ENCODE measurements around the gene TENT4A. TPM values are rescaled to one million over a fixed set of nuclear protein-coding genes. Genes with fewer than 3 reads are reported as not detected.
A peak's percentile ranks its signal among the peaks of the same experiment; 100 is the strongest.

Gene TENT4A
- total and polyA plus RNA-seq, 7 experiments from 2014 or later: 1.6 to 61.4 (median 50.7) TPM

- H3K4me1 Mint-ChIP-seq: peaks cover 73 to 98% (median 94%) of the 10 kb centered on the region in 7 donors
- POLR2A ChIA-PET: interaction anchor here (1.6 to 2.5 kb wide), 3 partner anchors 15 to 98 kb away, joined by 4 to 7 read pairs (median 5); partner anchors contain the start of genes NSUN2 and SRD5A1
- Histone ChIP-seq H3K4me3 (ENCODE audit: low read length) (no peak overlapping the region), H3K27me3 (ENCODE audit: control insufficient read depth in 2 of 2, insufficient read depth in 2 of 2, low read length in 2 of 2) (no peaks in the 10 kb centered on the region), H3K27ac (ENCODE audit: low read depth, low read length) (no peak overlapping the region), H3K36me3 (ENCODE audit: control insufficient read depth in 2 of 3, insufficient read depth in 3 of 3, low read length in 3 of 3) (peaks cover 0 to 13% (median 0%) of the 10 kb centered on the region in 3 experiments), H3K9me3 (ENCODE audit: control insufficient read depth in 2 of 3, low read length in 3 of 3) (no peaks in the 10 kb centered on the region), H3K4me1 (ENCODE audit: control insufficient read depth in 2 of 2, insufficient read depth in 2 of 2, low read length in 2 of 2) (peaks cover 22 to 61% of the 10 kb centered on the region in 2 donors)
- intact Hi-C loops (cut with micrococcal nuclease): no loop called here
- no peak for DNase-seq
- H3K36me3 Mint-ChIP-seq: peaks cover 0 to 26% (median 0%) of the 10 kb centered on the region in 5 donors
- peak overlapping the region in 4 of 10 donors; percentile 12 to 83 (median 54) for H3K4me3 Mint-ChIP-seq
- H3K27ac Mint-ChIP-seq: peak overlapping the region in 4 of 9 donors; percentile 34 to 88 (median 61)
- CTCF ChIA-PET: interaction anchor here (1.2 to 1.5 kb wide), 3 partner anchors 12 to 90 kb away, joined by 3 to 5 read pairs (median 5); no protein-coding TSS in a partner anchor
- peaks cover 0 to 2% (median 0%) of the 10 kb centered on the region in 11 donors for H3K9me3 Mint-ChIP-seq
- no peak for ATAC-seq
- no peaks in the 10 kb centered on the region for H3K27me3 Mint-ChIP-seq
Measured at GRCh38 chr5:6730407-6730806, 17.2 kb downstream of the TENT4A start.

GRCh38 chr5:6730807-6731206 lies 17.6 kb downstream of the TENT4A start:
- H3K36me3 ChIP-seq (ENCODE audit: control insufficient read depth in 2 of 3, insufficient read depth in 3 of 3, low read length in 3 of 3): peaks cover 0 to 12% (median 0%) of the 10 kb centered on the region in 3 experiments
- intact Hi-C loops (cut with micrococcal nuclease): no loop called here
- no peak for DNase-seq
- H3K36me3 Mint-ChIP-seq: peaks cover 0 to 25% (median 0%) of the 10 kb centered on the region in 5 donors
- H3K4me3 Mint-ChIP-seq: no peak overlapping the region
- no peak overlapping the region for H3K27ac ChIP-seq (ENCODE audit: low read depth, low read length)
- no peaks in the 10 kb centered on the region for H3K27me3 ChIP-seq (ENCODE audit: control insufficient read depth in 2 of 2, insufficient read depth in 2 of 2, low read length in 2 of 2)
- no peak overlapping the region for H3K4me3 ChIP-seq (ENCODE audit: low read length)
- H3K27me3 Mint-ChIP-seq: no peaks in the 10 kb centered on the region
- CTCF ChIA-PET: interaction anchor here (1.2 to 1.5 kb wide), 3 partner anchors 12 to 91 kb away, joined by 3 to 5 read pairs (median 5); no protein-coding TSS in a partner anchor
- POLR2A ChIA-PET: interaction anchor here (1.6 to 2.5 kb wide), 3 partner anchors 15 to 98 kb away, joined by 4 to 7 read pairs (median 5); partner anchors contain the start of genes NSUN2 and SRD5A1
- H3K9me3 ChIP-seq (ENCODE audit: control insufficient read depth in 2 of 3, low read length in 3 of 3): no peaks in the 10 kb centered on the region
- H3K4me1 Mint-ChIP-seq: peaks cover 71 to 97% (median 92%) of the 10 kb centered on the region in 7 donors
- H3K9me3 Mint-ChIP-seq: peaks cover 0 to 2% (median 0%) of the 10 kb centered on the region in 11 donors
- H3K4me1 ChIP-seq (ENCODE audit: control insufficient read depth in 2 of 2, insufficient read depth in 2 of 2, low read length in 2 of 2): peaks cover 22 to 60% of the 10 kb centered on the region in 2 donors
- H3K27ac Mint-ChIP-seq: peak overlapping the region in 6 of 9 donors; percentile 8 to 68 (median 58)
- no peak for ATAC-seq

- Mint-ChIP-seq H3K4me1 (peaks cover 62 to 96% (median 83%) of the 10 kb centered on the region in 7 donors), H3K36me3 (peaks cover 0 to 22% (median 0%) of the 10 kb centered on the region in 5 donors), H3K27me3 (no peaks in the 10 kb centered on the region), H3K4me3 (no peak overlapping the region), H3K9me3 (peaks cover 0 to 2% (median 0%) of the 10 kb centered on the region in 11 donors), H3K27ac (peak overlapping the region in 8 of 9 donors; percentile 17 to 89 (median 68))
- Histone ChIP-seq H3K27me3 (ENCODE audit: control insufficient read depth in 2 of 2, insufficient read depth in 2 of 2, low read length in 2 of 2) (no peaks in the 10 kb centered on the region), H3K36me3 (ENCODE audit: control insufficient read depth in 2 of 3, insufficient read depth in 3 of 3, low read length in 3 of 3) (peaks cover 0 to 4% (median 0%) of the 10 kb centered on the region in 3 experiments), H3K4me1 (ENCODE audit: control insufficient read depth in 2 of 2, insufficient read depth in 2 of 2, low read length in 2 of 2) (peaks cover 22 to 52% of the 10 kb centered on the region in 2 donors), H3K4me3 (ENCODE audit: low read length) (no peak overlapping the region), H3K27ac (ENCODE audit: low read depth, low read length) (no peak overlapping the region), H3K9me3 (ENCODE audit: control insufficient read depth in 2 of 3, low read length in 3 of 3) (no peaks in the 10 kb centered on the region)
- ChIA-PET CTCF (no interaction called here), POLR2A (interaction anchor here (2.5 kb wide), 1 partner anchor 16 kb away, joined by 7 read pairs; no protein-coding TSS in a partner anchor)
- intact Hi-C loops (cut with micrococcal nuclease): no loop called here
- DNase-seq: no peak
- no peak for ATAC-seq
Measured at GRCh38 chr5:6731465-6732237, 18.4 kb downstream of the TENT4A start.

GRCh38 chr5:6732634-6733410 lies 19.6 kb downstream of the TENT4A start:
- Mint-ChIP-seq H3K4me1 (peaks cover 53 to 93% (median 76%) of the 10 kb centered on the region in 7 donors), H3K27me3 (no peaks in the 10 kb centered on the region), H3K4me3 (no peak overlapping the region), H3K36me3 (peaks cover 0 to 21% (median 0%) of the 10 kb centered on the region in 5 donors), H3K27ac (peak overlapping the region in 8 of 9 donors; percentile 17 to 80 (median 59)), H3K9me3 (no peaks in the 10 kb centered on the region)
- ATAC-seq (no peak), DNase-seq (no peak)
- Histone ChIP-seq H3K4me1 (ENCODE audit: control insufficient read depth in 2 of 2, insufficient read depth in 2 of 2, low read length in 2 of 2) (peaks cover 22 to 40% of the 10 kb centered on the region in 2 donors), H3K9me3 (ENCODE audit: control insufficient read depth in 2 of 3, low read length in 3 of 3) (no peaks in the 10 kb centered on the region), H3K27me3 (ENCODE audit: control insufficient read depth in 2 of 2, insufficient read depth in 2 of 2, low read length in 2 of 2) (no peaks in the 10 kb centered on the region), H3K27ac (ENCODE audit: low read depth, low read length) (no peak overlapping the region), H3K36me3 (ENCODE audit: control insufficient read depth in 2 of 3, insufficient read depth in 3 of 3, low read length in 3 of 3) (peaks cover 0 to 14% (median under 1%) of the 10 kb centered on the region in 3 experiments), H3K4me3 (ENCODE audit: low read length) (no peak overlapping the region)
- intact Hi-C loops (cut with micrococcal nuclease): no loop called here
- POLR2A ChIA-PET: interaction anchor here (0.9 to 1.1 kb wide), 2 partner anchors 11 to 17 kb away, joined by 3 to 5 read pairs; no protein-coding TSS in a partner anchor
- CTCF ChIA-PET: interaction anchor here (0.5 kb wide), 1 partner anchor 141 kb away, joined by 3 read pairs; no protein-coding TSS in a partner anchor

- Histone ChIP-seq H3K9me3 (ENCODE audit: control insufficient read depth in 2 of 3, low read length in 3 of 3) (no peaks in the 10 kb centered on the region), H3K27ac (ENCODE audit: low read depth, low read length) (no peak overlapping the region), H3K36me3 (ENCODE audit: control insufficient read depth in 2 of 3, insufficient read depth in 3 of 3, low read length in 3 of 3) (peaks cover 0 to 22% (median 4%) of the 10 kb centered on the region in 3 experiments), H3K27me3 (ENCODE audit: control insufficient read depth in 2 of 2, insufficient read depth in 2 of 2, low read length in 2 of 2) (no peaks in the 10 kb centered on the region), H3K4me1 (ENCODE audit: control insufficient read depth in 2 of 2, insufficient read depth in 2 of 2, low read length in 2 of 2) (peaks cover 17 to 32% of the 10 kb centered on the region in 2 donors), H3K4me3 (ENCODE audit: low read length) (no peak overlapping the region)
- peaks cover 46 to 85% (median 72%) of the 10 kb centered on the region in 7 donors for H3K4me1 Mint-ChIP-seq
- peak overlapping the region in 8 of 9 donors; percentile 2 to 80 (median 50) for H3K27ac Mint-ChIP-seq
- CTCF ChIA-PET: no interaction called here
- DNase-seq (no peak), ATAC-seq (no peak)
- no peaks in the 10 kb centered on the region for H3K9me3 Mint-ChIP-seq
- intact Hi-C loops (cut with micrococcal nuclease): no loop called here
- H3K27me3 Mint-ChIP-seq: no peaks in the 10 kb centered on the region
- POLR2A ChIA-PET: interaction anchor here (0.9 to 1.1 kb wide), 2 partner anchors 12 to 18 kb away, joined by 3 to 5 read pairs; no protein-coding TSS in a partner anchor
- no peak overlapping the region for H3K4me3 Mint-ChIP-seq
- H3K36me3 Mint-ChIP-seq: peaks cover 0 to 25% (median 4%) of the 10 kb centered on the region in 5 donors
Measured at GRCh38 chr5:6733411-6734242, 20.4 kb downstream of the TENT4A start.
